Adipose tissue (tissue), 3 donors: ENCODE measurements around the gene PADI3. TPM values are rescaled to one million over a fixed set of nuclear protein-coding genes. Genes with fewer than 3 reads are reported as not detected.

Experiments used
- H3K27ac ChIP-seq: one replicate; pipeline ENCODE4 v1.5.1; 2013; ENCODE audit warnings: low read depth, low read length
- WGBS, 3 donors: extraction: QIAGEN DNeasy Blood & Tissue Kit; methylation state at CpG; one replicate each; pipeline ENCODE4 v1.1.7; 2013; 5-methylcytosine and 5-hydroxymethylcytosine counted together
- polyA plus RNA-seq, 3 donors: library from polyadenylated mRNA; stranded (reverse); fragments of 200-250 nt; gene quantifications; one replicate each; pipeline ENCODE4 v1.2.3, GENCODE V29; 2013
- donor health status: healthy with polysubstance abuse.
- donor health status: Bipolar disorder and iron deficiency.
- donor health status: healthy.

Gene PADI3
- polyA plus RNA-seq: not detected

- no peak within 1 kb of the TSS for H3K27ac ChIP-seq
- WGBS, 3 donors: 72 to 83% (median 76%) methylated on average over 9 of the region's 9 CpGs
These were observed at the start of gene PADI3 for GRCh38 chr1:17248781-17249180. TSS of gene PADI3 (plus strand) at chr1:17249098. CDS start at chr1:17249138, 40 bp downstream.

GRCh38 chr1:17199267-17200044 lies 49.4 kb upstream of the PADI3 start:
- no peak overlapping the region for H3K27ac ChIP-seq
- 82 to 86% (median 85%) methylated on average over 9 of the region's 9 CpGs for WGBS, 3 donors

GRCh38 chr1:17200246-17200645 lies 48.7 kb upstream of the PADI3 start:
- no peak overlapping the region for H3K27ac ChIP-seq
- WGBS, 3 donors: 58 to 74% (median 67%) methylated on average over 8 of the region's 8 CpGs

GRCh38 chr1:17200756-17201155 lies 48.1 kb upstream of the PADI3 start:
- WGBS, 3 donors: 47 to 81% (median 67%) methylated on average over 5 of the region's 5 CpGs
- H3K27ac ChIP-seq: no peak overlapping the region

GRCh38 chr1:17201201-17202021 lies 47.5 kb upstream of the PADI3 start:
- H3K27ac ChIP-seq: no peak overlapping the region
- 45 to 66% (median 49%) methylated on average over 9 of the region's 9 CpGs for WGBS, 3 donors

- WGBS, 3 donors: 65 to 75% (median 74%) methylated on average over 9 of the region's 9 CpGs
These were observed 44.1 kb upstream of the PADI3 start, which contains the start of gene PADI1 for GRCh38 chr1:17204546-17205440. TSS of gene PADI1 (plus strand) at chr1:17205128. CDS start at chr1:17205218, 90 bp downstream.

GRCh38 chr1:17205652-17206051 lies 43.2 kb upstream of the PADI3 start:
- WGBS, 3 donors: 81 to 93% (median 89%) methylated on average over 7 of the region's 7 CpGs
- H3K27ac ChIP-seq: no peak overlapping the region

More at GRCh38 chr1:17204546-17205440, 44.1 kb upstream of the PADI3 start, which contains the start of gene PADI1:
- no peak within 1 kb of the TSS for H3K27ac ChIP-seq

GRCh38 chr1:17206196-17206595 lies 42.7 kb upstream of the PADI3 start:
- 55 to 71% (median 71%) methylated on average over 4 of the region's 4 CpGs for WGBS, 3 donors
- H3K27ac ChIP-seq: no peak overlapping the region

- H3K27ac ChIP-seq: no peak overlapping the region
- 32 to 50% (median 43%) methylated on average over 4 of the region's 4 CpGs for WGBS, 3 donors
These were observed 41.9 kb upstream of the PADI3 start for GRCh38 chr1:17207046-17207445.

GRCh38 chr1:17207540-17207939 lies 41.4 kb upstream of the PADI3 start:
- 55 to 80% (median 56%) methylated on average over 5 of the region's 5 CpGs for WGBS, 3 donors
- no peak overlapping the region for H3K27ac ChIP-seq

GRCh38 chr1:17207966-17208418 lies 40.9 kb upstream of the PADI3 start:
- 51 to 88% (median 82%) methylated on average over 1 to 2 of the region's 2 CpGs for WGBS, 3 donors
- H3K27ac ChIP-seq: no peak overlapping the region

- 83 to 85% (median 84%) methylated on average over 3 of the region's 3 CpGs for WGBS, 3 donors
- no peak overlapping the region for H3K27ac ChIP-seq
These were observed 40.4 kb upstream of the PADI3 start for GRCh38 chr1:17208546-17208945.

GRCh38 chr1:17209430-17209829 lies 39.5 kb upstream of the PADI3 start:
- 70 to 72% (median 72%) methylated on average over 5 of the region's 5 CpGs for WGBS, 3 donors
- no peak overlapping the region for H3K27ac ChIP-seq

- 89 to 95% (median 94%) methylated on average over 8 of the region's 8 CpGs for WGBS, 3 donors
- H3K27ac ChIP-seq: no peak overlapping the region
These were observed 38.7 kb upstream of the PADI3 start for GRCh38 chr1:17210176-17210575.

- H3K27ac ChIP-seq: no peak overlapping the region
- WGBS, 3 donors: 92 to 95% (median 95%) methylated on average over 5 of the region's 5 CpGs
These were observed 37.5 kb upstream of the PADI3 start for GRCh38 chr1:17211377-17211776.

- no peak overlapping the region for H3K27ac ChIP-seq
- 56 to 70% (median 64%) methylated on average over 10 of the region's 10 CpGs for WGBS, 3 donors
These were observed 36.9 kb upstream of the PADI3 start for GRCh38 chr1:17212009-17212408.

- no peak overlapping the region for H3K27ac ChIP-seq
- WGBS, 3 donors: 14 to 36% (median 18%) methylated on average over 13 of the region's 13 CpGs
These were observed 36.3 kb upstream of the PADI3 start for GRCh38 chr1:17212487-17213121.
